Esophagus mucosa (tissue), 1 donor: ENCODE results near the gene AAMP. TPM values are rescaled to one million over a fixed set of nuclear protein-coding genes. Genes with fewer than 3 reads are reported as not detected.
A peak's percentile ranks its signal among the peaks of the same experiment; 100 is the strongest.

Source experiments
- ATAC-seq: fragments of 200-7000 bp; cut with Tn5 transposase; one replicate; pipeline ENCODE4 v1.9.1; 2020
- total RNA-seq: library from RNA; stranded (reverse); gene quantifications from one replicate; pipeline ENCODE4 v1.2.4, GENCODE V29; 2023
- donor health status: DM: yes; HTN: yes; CAD: no.

The AAMP gene
- total RNA-seq, 1 donor from 2014 or later = 67.0 TPM

DNA sequence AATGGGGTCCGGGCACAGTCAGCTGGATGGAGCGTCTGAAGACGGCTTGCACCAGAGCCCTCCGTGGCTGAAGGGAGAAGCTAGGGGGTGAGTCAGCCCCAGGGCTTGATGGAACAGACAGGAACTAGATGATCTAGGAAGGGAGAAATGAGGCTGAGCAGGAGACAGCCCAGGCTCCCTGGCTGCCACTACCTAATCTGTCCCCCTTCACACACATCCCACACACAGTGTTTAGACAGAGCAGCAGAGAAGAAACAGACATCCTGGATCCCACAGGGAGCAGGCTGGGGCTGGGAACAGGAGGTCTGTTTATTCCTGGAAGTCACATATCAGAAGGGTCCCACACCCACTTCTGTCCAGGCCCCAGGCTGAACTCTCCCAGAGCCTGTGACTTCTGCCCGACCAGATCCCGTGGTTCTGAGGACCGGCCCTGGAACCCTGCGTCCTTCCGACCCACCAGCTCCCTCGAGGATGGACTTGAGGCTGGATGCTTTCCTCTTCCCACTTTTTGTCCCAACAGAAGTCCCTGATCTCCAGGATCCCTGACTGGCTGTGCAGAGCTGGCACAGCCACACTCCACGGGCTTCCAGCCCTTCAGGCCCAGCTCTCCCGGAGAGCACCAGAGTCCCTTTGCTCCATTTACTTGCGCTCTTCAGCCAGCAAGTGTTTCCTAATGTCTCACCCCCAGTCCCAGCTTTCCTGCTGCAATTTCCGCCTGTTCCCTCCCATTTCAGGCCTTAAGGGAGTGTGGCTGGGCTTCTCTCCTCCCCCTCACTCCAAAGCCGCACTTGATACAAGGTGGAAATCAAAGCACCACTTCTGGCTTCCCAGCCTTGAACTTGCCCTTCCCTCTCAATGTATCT is 10.6 kb downstream of the AAMP start:
- ATAC-seq = peak; percentile 16

DNA sequence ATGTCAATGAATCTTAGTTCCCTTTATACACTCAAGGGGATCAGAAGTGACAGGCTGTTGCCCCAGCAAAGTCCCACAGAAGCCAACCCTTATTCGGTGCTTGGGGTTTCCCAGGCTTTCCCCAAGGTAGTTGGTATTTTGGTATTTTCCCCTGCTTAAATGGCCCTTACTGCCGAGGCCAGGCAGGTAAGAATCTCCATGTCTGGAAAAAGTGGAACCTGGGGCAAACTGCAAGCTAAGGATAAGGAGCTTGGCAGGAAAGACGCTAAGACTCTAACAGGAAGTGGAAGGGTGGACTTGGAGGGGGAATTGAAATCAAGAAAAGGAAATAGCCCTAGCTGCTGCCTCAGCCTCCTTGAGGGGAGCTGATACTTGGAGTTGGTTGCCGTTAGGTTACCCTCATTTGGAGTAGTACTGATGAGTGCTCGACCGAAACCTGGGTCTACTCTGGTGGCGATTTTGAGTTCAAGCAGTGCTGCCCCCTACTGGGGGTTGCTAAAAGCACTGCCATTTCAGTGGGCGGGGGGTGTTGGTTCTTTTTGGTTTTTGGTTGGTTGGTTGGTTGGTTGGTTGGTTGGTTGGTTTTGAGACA is 12.5 kb downstream of the AAMP start:
- ATAC-seq = peak; percentile 50

DNA sequence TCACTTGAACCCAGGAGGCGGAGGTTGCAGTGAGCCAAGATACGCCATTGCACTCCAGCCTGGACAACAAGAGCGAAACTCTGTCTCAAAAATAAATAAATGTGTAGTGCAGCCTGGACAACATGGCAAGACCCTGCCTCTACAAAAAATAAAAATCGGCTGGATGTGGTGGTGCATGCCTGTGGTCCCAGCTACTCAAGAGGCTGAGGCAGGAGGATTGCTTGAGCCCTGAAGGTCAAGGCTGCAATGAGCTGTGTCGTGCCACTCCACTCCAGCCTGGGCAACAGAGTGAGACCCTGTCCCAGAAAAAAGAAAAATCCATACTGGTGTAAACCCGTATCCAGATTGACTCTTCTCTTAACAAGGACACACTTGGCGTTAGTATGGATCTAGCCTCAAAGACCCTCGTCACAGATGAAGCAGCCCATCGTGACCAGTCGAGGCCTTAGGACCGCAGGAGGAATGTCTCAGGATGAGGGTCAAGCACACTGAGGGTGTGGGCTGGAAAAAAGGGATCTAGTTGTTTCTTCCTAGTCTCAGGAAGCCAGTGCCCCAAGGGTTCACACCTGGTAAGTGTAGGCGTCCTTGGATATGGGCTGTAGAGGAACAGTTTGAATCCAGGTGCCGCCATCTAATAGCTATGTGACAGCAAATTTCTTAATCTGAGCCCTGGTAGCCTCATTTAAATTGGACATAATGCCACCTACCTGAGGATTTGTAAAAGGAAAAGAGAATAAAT is 13.2 kb downstream of the AAMP start:
- no peak for ATAC-seq

DNA sequence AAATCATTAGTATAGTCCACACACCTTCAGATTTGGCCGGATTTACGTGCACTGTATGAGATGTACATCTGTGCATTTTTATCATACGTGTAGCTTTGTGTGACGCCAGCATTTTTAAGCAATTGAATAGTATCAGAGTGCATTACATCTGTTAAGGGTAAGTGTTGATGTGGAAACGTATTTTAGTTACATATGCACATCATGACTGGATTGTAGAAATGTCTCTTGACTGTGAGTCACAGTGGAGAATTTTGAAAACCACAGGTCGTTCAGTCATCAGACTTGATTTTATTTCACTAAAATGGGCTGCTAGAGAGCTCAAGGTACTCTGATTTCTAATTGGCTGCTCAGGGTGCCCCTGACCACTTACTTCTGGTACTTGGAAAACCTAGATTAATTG is 14.5 kb downstream of the AAMP start:
- no peak for ATAC-seq

DNA sequence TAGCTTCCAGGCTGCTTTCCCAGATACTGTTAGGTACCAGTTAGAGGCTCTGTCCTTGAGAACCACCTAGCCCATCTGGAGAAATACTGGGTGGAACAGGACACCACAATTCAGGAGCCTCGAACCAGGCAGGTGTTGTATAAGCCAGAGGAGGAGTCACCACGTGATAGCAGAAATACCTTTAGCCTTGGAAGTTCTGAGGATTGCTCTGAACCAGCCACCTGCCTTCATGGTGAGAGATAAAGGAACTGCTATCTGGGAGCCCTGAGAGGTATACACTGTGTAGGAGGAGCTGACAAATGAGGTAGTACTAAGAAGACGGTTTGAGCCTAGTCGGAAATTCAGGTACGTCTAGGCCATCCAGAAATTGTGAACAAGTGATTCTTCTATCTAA is 16.7 kb downstream of the AAMP start:
- no peak for ATAC-seq

DNA sequence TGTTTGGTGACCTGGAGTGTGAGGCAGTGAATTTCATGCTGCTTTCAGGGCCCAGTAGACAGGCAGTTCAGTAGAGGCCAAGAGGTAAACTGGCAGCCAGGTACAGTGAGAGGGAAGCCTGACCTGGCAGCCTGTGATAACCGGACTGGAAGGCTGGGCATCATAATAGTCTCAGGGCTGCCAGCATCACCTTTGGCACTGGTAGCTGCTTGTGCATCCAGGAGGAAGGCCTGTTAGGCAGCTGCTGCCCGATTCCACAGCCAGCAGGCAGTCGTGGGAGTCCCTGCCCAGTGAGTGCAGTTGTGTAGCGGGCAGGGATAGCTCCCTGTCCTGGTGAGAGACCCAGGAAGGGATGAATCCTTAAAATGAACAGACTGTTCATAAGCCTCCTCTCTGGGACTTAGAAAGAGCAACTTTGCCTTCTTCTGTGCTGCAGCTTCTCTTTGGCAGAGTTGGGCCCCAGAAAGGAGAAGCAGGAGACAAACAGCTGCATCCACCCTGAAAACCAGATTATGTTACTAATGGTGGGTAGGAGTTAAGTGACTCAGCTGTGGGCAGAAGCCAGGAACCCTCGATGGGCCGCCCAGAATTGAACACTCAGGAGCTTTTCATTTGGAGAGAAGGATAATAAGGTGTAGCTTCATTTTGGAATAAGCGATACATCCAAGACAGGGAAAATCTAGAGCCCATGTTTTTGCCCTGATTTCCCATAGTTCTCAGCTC is 17.3 kb downstream of the AAMP start:
- ATAC-seq = no peak

DNA sequence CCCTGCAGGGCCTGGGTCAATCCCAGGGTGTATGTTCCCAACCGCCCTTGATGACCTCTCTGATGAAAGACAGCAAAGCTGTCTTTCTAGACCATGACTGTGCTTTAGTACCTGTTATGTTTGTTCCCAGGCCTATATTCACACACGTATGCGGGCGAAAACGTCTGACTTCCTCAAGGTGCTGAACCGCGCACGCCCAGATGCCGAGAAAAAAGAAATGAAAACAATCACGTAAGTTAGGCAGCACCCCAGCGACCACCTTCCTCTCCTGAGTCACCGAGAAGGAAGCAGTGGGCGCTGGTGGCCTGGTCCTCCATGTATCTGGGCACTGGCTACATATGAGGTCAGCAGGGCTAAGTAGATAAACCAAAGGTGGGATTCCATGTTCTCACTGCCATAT is 20.2 kb downstream of the AAMP start:
- ATAC-seq = no peak

DNA sequence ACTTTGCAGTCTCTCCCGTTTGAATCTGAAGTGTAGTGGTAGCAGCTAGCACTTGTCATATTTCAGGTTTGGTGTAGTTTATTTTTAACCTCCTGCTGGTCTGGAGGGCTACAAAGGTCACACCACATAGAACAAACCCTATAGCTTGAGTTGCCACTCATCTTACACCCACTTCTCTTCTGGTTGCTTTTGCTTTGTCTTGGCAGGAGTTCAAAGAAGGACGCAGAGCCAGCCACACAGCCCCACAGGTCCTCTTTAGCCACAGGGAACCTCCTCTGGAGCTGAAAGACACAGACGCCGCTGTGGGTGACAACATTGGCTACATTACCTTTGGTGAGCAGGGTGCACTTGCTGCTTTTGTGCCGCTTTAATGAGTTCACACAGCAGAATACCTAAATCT is 24.7 kb downstream of the AAMP start:
- ATAC-seq = no peak

DNA sequence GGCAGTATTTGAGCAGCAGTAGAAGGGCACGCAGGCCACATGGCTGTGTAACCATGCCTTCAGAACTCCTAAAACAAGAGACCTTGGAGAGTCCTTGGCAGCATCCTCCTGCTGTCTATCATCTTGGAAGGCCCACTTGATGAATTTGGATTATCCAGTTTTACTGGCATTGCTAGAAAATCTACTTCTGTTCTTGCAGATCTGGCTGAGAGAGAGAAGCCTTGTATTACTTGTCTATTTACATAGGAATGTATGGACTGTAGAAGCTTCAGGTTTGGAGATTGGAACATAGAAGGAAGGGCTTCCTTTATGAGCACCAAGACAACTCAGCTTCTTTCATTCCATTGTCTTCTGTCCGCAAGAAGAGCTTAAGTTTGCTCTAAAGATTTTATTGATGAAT is 25.3 kb downstream of the AAMP start:
- peak; percentile 39 for ATAC-seq

DNA sequence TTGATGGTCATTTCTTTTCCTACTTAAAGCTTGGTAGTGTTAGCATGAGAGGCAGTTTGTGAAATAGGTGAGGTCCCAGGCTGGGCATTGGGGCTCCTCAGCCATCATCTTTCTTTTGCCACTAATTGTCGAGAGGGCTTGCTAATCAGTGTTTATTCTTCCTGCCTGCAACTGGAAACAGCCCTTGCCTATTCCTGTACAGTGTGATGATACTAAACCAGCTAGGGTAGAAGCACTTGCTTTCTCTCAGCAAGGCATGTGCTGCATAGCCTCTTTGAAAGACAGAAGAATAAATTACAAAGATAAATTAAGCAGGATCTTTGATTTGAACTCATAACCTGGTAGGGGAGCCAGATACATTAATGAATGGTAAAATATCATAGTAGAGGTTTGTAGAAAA is 25.7 kb downstream of the AAMP start:
- ATAC-seq = no peak

DNA sequence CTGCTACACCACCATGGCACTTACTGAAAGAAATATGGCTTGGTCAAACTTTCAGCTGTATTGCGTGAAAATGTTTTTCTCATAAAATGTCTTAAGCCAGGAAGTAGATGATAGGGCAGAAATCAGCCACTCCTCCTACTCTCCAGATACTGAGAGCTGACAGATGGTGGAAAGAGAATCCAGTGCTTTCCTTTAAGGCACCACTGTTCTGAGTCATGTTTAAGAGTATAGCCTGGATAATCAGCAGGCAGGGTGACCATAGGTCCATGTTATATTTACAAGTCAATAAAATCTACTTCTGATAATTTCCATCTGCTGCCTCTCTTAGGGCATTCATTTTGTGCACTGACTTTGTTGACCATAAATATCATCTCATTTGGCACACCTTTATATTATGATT is 31.1 kb downstream of the AAMP start:
- no peak for ATAC-seq

DNA sequence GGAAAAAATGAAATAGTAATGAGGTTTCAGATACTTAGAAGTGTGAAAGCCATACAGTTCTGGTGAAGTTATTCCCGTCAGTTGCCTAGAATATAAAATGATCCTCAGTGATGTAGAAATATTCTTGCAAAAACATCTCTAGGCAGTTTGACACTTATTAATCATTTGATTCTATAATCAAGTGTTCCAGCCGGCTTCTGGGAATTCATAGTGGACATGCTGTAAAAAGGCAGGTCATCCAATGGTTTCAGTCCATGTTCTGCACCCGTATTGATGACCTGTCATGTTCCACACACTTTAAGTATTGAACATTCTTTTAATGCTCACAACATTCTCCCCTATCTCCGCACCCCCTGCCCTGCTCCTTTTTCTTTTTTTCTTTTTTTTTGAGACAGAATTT is 33.1 kb downstream of the AAMP start:
- ATAC-seq = no peak

DNA sequence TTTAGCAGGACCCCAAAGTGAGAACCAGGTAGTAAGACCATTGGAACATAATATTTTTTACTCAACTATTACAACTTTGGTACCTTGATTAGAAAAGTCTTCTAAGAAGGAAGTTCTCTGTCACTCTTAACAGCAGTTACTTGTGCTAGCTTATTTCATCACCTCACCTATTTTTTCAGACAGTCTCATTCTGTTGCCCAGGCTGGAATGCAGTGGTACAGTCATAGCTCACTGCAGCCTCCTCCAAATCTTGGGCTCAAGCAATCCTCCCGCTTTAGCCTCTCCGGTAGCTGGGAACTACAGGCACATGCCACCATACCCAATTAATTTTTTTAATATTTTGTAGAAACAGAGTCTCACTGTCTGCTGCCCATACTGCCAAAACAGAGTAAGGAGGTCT is 34.9 kb downstream of the AAMP start:
- no peak for ATAC-seq

DNA sequence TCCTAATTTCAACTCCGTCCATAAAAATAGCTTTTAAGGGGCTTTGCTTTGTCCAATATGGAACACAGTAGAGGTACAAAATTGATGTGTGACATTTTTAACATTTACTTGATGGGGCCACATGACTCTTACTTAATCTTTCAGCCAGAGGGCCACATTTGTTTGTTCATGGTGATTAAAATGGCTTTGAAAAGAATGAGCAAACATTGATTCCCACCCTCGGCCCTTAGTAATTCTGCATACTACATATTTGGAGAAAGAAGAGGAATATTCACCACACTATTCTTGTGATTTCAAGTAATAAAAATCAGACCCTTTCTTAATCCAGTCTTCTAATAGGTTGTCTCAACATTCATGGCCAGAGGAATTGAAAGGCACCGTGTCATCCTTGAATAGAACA is 35.4 kb downstream of the AAMP start:
- no peak for ATAC-seq

DNA sequence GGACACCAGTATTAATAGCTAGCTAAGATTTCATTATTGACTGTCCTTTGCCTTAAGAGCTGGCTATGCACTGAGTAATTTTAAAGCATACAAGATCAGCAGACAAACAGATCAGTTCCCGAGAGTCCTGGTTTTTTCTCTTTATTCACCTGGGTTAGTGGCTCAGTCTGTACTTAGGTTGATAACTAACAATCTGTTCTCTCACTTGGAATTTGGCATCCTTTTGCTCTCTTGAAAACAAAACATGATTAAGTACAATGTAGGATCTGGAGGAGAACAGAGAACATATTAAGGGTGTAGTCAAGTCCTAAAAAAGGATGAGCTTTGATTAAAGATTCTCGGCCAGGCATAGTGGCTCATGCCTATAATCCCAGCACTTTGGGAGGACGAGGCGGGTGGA is 36.4 kb downstream of the AAMP start:
- no peak for ATAC-seq

DNA sequence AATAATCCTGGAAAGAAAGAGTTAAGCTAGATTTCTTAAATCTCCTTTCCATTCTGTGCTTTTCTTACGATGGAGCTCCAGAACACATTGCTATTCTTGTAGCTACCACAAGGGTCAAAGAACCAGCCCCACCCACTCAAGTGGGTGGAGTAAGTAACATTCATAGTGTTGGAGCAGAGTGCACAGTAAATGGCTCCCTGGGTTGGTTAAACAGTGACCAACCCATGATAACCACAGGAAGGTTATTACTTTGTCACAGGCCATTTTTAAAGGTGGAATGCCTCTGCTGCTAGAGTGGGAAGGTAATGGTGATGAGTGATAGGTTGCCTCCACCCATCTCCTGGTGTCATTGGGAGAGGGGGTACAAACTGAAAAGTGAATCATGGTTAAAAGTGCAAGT is 39.1 kb downstream of the AAMP start:
- peak; percentile 70 for ATAC-seq

DNA sequence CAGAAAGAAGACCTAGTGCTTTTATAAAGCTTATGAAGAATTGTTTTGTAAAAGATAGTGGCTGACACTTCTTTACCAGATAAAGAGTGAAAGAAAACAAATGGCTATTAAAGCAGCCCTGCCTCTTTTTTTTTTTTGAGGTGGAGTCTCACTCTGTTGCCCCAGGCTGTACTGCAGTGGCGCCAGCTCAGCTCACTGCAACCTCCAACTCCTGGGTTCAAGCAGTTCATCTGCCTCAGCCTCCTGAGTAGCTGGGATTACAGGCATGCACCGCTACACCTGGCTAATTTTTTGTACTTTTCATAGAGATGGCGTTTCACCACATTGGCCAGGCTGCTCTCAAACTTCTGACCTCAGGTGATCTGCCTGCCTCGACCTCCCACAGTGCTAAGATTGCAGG is 40.1 kb downstream of the AAMP start:
- peak; percentile 74 for ATAC-seq

DNA sequence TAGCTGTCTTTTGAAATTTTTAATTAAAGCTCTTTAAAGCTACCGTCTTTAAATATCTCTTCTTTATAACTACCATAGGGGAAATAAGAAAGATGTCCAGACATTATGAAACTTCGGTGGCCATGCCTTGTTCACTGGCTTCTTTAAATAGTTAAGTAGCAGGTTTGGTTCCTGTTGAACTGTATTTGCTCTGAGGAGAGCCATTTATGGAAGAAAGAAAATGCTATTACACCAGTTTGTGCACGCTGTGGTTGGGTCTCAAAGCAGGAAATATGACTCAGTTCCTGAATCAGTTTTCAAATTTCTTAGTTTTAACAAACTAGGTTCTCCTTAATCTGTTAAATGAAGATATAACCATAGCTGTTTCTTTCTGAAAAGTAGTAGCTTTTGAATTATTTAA is 40.7 kb downstream of the AAMP start:
- ATAC-seq = peak; percentile 87

DNA sequence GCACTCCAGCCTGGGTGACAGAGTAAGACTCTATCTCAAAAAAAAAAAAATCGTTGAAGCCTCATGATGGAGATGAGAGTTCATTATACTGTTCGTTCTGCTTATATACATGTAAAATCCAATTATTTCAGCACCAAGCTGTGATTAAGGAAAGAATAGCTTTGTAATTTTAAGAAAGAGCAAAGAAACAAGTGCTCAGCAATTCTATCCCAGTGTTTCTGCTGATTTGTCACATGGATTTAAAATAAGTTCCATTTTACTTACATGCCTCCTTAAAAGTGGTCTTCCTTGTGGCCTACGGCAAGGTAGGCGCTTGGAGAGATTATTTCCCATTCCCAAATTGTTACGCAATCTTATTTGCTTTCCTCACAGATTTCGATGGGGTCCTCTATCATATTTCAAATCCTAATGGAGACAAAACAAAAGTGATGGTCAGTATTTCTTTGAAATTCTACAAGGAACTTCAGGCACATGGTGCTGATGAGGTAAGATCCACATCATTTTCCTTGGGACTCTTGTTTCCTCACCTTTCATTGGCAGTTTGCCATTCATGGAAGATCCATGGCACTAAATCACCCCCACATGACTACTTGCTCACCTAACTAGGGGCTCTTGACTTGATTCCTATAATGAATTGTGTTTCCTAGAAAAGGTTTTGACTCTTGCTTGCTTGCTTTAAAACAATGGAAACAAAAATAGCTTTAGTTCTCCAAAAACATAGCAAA is 41.4 kb downstream of the AAMP start:
- ATAC-seq = no peak

DNA sequence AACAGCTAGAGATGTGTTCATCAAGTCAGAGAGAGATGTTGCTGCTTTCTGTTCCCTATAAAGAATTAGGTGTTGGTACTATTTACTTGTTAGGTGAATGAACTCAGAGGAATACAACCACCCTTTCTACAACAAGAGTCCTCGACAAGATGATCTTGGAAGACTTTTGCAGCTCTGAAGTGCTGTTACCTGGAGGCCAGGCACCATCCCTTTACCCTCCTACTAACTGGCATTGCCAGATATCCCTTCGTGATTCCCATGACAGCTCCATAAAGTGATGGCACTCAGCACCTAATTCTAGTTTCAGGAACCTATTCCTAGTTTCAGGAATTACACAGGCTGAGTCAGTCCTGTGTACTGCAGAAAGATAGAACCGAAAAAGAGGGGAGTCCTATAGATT is 43.0 kb downstream of the AAMP start:
- ATAC-seq = no peak

DNA sequence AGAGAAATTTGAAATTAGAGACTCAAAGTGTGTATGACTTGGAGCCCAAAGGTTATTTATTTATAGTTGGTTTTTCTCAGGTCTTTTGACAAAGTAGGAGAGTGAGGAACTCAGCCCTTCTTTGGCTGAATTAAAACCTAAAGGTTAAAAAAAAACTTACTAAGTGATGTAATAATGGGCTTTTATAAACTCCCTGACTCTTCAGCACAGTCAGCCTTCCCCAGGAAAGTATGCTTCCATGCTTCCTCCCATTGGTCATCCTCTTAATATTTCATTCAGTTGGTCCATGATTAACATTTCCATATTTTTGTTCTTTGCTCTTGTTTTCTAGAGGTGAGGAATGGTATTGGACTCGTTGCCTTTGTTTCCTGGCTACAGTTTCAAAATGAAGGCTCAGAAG is 45.8 kb downstream of the AAMP start:
- ATAC-seq = no peak

DNA sequence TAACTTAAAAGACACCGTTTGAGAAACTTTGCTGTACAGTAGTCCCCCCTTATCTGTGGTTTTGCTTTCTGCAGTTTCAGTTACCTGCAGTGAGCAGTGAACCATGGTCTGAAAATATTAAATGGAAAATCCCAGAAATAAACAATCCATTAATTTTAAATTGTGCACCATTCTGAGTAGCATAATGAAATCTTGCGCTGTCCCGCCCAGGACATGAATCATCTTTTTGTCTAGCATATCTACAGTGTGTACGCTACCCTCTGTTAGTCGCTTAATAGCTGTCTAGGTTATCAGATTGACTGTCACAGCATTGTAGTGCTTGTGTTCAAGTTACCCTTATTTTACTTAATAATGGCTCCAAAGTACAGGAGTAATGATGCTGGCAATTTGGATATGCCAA is 46.9 kb downstream of the AAMP start:
- ATAC-seq = peak; percentile 45
